DMS53 (cell line): ENCODE measurements around the gene PLIN3.
"Not testable (repeated sequence)": the region's sequence is repeated elsewhere in the genome, so short reads cannot be mapped to it uniquely, and the experiment has no call there.

Experiments used
- DNase-seq: peaks from one replicate; lab custom pipeline; 2025; lab: John Stamatoyannopoulos, UW

PLIN3 gene

DNA sequence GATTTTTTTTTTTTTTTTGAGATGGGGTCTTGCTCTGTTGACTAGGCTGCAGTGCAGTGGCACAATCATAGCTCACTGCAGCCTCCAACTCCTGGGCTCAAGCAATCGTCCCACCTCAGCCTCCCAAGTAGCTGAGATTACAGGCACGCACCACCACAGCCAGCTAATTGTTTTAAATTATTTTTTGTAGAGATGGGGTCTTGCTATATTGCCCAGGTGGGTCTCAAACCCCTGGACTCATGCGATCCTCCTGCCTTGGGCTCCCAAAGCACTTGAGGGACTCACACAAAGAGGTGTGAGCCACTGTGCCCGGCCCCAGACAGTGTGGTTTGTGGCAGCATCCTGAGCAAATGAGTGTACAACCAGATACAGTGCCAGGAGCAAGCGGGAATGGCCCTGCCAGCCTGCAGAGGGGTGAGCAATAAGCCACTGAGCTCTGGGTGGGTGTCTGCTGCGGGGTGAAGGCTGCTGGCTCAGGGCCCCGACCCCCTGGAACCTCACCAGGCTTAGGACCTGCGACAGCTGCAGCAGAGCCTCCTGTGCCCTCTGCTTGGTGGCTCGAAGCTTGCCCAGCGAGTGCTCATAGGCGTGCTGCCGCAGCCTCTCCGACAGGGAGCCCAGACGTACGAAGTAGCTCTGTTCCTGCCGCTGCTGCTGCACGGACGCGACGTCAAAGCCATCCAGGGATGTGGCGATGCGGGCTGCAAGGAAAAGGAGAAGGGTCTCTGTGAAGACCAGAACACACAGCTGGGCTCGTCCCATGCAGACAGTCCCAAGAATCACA lies 20.1 kb downstream of the PLIN3 start:
- DNase-seq: no peak

DNA sequence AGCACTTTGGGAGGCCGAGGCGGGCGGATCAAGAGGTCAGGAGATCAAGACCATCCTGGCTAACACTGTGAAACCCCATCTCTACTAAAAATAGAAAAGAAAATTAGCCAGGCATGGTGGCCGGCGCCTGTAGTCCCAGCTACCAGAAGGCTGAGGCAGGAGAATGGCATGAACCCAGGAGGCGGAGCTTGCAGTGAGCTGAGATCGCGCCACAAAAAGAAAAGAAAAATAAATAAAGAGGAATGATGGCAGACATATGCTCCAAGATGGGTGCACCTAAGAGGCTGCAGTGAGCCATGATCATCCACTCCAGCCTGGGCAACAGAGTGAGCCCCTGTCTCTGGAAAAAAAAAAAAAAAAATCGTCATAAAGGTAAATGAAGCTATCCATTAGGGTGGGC lies 21.5 kb downstream of the PLIN3 start:
- not testable (repeated sequence) for DNase-seq

GRCh38 chr19:4844348-4845179 lies 22.9 kb downstream of the PLIN3 start:
- peak; percentile 81 for DNase-seq

- DNase-seq: no peak
Observed at GRCh38 chr19:4843647-4843965, 23.9 kb downstream of the PLIN3 start.

DNA sequence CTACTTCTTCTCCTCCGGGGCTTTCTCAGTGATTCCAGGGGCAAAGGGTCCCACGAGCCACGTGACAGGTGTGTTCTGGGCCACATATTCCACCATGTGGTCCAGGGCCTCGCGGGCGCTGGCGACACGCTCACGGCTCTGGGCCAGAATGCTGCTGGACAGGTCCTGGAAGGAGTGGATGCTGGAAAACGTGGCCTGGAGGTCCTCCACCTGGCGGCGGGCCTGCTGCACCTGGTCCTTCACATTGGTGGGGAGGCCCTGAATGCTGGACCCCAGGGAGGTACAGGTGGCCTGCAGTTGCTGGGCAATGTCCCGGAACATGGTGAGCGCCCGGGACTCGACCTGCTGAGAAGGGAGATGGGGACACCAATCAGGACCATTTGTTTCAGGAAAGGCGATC lies 28.3 kb downstream of the PLIN3 start:
- no peak for DNase-seq

- no peak for DNase-seq
Observed at GRCh38 chr19:4832776-4833175, 34.7 kb downstream of the PLIN3 start.

GRCh38 chr19:4831979-4832340 lies 35.5 kb downstream of the PLIN3 start:
- not testable (repeated sequence) for DNase-seq

GRCh38 chr19:4831304-4831978 lies 36.0 kb downstream of the PLIN3 start, which contains the start of gene TICAM1:
Gene TICAM1, minus strand, starts transcription at chr19:4831712. Its CDS starts 13,335 bp downstream, at chr19:4818377.
- DNase-seq: peak; percentile 79

- no peak for DNase-seq
Observed at GRCh38 chr19:4830768-4831265, 36.6 kb downstream of the PLIN3 start.

DNA sequence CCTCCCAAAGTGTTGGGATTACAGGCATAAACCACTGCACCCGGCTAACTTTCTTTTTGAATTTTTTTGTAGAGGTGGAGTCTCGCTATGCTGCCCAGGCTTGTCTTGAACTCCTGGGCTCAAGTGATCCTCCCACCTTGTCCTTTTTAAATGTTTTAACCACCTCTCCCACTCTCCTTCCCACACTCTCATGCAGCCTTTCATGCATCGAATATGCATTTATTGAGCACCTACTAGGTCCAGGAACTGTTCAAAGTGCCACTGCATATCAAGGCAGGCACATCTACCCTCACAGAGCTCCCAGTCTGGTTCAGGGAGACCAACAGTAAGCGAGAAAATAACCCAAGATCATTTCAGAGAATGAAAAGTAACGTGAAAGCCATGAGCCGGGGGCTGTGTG lies 37.1 kb downstream of the PLIN3 start:
- DNase-seq: no peak

DNA sequence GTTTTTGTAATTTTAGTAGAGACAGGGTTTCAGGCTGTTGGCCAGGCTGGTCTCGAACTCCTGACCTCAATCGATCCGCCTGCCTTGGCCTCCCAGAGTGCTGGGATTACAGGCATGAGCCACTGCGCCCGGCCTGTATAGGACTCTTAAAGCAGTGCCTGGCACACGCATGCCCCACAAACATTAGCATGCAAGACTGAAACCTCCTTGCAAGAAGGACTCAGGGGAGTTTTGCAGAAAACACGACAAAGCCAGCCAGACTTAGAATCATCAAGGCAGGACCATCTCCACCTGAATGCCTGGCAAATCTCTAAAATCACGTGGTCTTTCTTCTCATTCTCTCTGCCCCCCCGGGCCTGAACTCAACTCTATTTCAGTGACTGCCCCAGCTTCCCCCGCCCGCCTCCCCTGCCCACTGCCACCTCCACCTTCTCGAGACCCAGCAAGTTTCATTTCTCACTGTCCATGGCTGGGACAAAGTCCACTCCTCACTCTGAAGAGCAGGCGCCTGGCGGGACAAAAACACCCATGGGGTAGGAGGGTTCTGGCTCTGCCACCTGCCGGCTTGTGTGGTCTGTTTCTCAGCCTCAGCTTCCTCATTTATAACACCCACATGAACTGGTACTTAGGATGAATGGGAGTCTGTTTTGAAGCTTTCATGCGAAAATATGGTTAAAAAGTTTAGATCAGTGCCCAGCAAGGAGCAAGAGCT lies 38.3 kb downstream of the PLIN3 start:
- peak; percentile 57 for DNase-seq

- DNase-seq: no peak
Observed at GRCh38 chr19:4823577-4823976, 43.9 kb downstream of the PLIN3 start.

DNA sequence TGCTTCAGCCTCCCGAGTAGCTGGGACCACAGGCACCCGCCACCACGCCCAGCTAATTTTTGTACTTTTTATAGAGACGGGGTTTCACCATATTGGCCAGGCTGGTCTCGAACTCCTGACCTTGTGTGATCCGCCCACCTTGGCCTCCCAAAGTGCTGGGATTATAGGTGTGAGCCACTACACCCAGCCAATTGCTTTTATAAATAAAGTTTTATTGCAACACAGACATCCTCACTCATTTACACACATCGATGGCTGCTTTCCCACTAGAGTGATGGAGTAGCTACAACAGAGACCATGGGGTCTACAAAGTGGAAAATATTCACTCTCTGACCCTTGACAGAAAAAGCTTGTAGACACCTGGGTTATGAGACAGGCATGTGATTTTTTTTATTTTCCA lies 45.1 kb downstream of the PLIN3 start:
- not testable (repeated sequence) for DNase-seq

- no peak for DNase-seq
Observed at GRCh38 chr19:4821265-4821664, 46.2 kb downstream of the PLIN3 start.

DNA sequence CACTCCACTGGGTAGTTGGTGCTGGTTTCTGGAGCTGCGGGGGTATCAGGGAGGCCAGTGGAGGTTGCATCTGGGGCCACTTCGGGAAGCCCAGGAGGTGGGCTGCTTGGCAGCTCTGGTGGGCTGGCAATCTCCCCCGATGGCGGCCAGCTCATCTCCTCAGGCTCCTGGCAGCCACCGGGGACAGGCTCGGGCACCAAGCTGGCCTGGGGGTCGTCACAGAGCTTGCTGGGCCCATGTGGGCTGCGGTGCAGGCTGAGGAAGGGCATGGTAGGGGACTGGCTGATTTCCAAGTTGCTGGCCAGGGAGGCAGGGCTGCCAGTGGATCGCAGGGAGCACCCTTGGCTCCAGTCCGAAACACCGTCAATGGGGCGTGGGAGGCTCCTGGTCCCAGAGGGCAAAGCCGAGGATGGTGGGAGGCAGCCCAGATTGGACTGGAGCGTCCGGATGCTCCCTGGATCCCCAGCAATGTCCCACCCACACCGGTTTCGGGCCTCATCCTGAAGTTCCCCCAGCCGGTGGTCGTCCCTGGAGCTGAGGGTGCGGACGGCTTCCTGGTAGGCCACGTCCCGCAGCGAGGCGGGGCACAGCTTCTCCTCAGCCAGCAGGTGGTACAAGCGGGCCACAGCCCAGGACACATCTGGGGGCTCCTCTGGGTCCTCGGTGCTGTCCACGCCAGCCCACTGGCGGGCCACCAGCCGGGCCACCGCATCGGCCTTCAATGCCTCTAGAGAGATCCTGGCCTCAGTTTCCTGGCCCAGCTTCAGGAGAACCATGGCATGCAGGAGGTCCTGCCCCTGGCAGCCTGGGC lies 49.8 kb downstream of the PLIN3 start:
- no peak for DNase-seq

GRCh38 chr19:4816950-4817278 lies 50.6 kb downstream of the PLIN3 start:
- DNase-seq: no peak

DNA sequence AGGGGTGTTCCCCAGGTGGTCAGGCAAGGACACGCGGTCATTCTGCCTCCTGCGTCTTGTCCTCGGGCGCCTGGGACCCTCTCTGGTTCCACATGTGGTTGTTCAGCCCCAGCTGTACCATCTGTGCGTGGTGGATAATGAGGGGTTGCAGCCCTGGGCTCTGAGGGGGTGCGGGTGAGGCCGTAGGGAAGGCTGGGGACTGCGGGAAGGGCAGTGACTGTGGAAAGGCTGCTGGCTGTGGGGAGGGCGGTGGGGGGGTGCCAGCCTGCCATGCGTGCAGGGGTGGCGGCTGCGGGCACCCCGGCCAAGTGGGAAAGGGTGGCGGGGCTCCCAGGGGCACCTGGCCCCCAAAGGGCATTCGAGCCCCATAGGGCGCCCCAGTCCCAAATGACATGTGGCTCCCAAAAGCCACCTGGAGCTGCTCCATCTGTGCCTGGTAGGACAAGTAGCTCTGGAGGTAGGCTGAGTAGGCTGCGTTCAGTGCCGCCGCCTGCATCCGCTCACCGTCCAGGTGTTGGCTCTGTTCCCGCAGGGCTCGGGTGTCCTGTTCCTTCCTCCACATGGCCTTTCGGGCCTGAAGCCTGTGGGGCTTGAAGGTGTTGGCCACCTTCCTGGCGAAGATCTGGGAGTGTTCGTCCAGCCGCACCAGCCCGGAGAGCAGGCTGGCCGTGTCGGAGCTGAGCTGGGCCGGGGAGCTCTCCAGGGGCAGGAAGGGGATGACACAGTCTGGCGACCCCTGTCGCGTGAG lies 51.1 kb downstream of the PLIN3 start:
- DNase-seq: peak; percentile 32

- peak; percentile 97 for DNase-seq
Observed at GRCh38 chr19:4815426-4816201, 51.9 kb downstream of the PLIN3 start.

DNA sequence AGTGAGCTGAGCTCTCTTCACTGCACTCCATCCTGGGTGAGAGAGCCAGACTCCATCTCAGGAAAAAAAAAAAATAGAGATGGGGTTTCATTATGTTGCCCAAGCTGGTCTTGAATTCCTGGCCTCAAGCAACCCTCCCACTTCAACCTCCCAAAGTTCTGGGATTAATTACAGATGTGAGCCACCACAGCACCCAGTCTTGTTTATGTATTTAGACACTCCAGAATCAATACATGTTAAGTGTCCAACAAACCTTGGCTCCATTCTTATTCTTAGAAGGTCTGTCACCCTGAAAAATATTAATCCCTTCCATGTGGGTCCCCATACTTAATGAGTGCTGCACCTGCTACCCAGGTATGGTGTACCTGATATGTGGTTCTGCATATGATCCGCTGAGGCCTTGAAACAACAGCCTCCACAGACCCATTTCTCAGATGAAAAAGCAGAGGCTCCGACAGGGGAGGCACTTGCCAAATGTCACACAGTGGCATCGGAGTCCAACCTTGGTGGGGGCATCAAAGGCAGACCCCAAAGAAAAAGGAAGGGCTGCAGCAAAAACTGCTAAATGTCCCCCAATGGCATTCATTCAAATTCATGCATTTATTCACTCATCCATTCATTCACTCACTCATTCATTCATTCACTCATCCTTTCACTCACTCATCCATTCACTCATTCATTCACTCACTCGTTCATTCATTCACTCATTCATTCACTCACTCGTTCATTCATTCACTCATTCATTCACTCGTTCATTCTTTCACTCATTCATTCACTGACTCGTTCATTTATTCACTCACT lies 52.6 kb downstream of the PLIN3 start:
- peak; percentile 33 for DNase-seq
